C4-2B (cell line): Measurements from ENCODE around the gene GALK2.

ENCODE experiments used
- H3K27ac ChIP-seq: fragments of 450-650 bp; 2 replicates; pipeline ENCODE4 v1.5.1; 2017
- CTCF ChIP-seq: fragments of 450-650 bp; conservative IDR thresholded peaks from 2 replicates; pipeline ENCODE4 v1.5.1; 2017; ENCODE audit warnings: mild to moderate bottlenecking
- ZFX ChIP-seq: fragments of 450-650 bp; IDR thresholded peaks from 2 replicates; pipeline ENCODE4 v1.6.1; 2017

Gene GALK2

GRCh38 chr15:49227602-49228001, 57.6 kb downstream of the GALK2 start:
- TF ChIP-seq ZFX (no peak), CTCF (no peak)
- no peak overlapping the region for H3K27ac ChIP-seq

- H3K27ac ChIP-seq = no peak overlapping the region
- TF ChIP-seq ZFX (no peak), CTCF (no peak)
Observed at GRCh38 chr15:49229922-49230321, 59.9 kb downstream of the GALK2 start.

GRCh38 chr15:49232236-49232806, 62.3 kb downstream of the GALK2 start:
- TF ChIP-seq ZFX = no peak
- H3K27ac ChIP-seq = no peak overlapping the region

GRCh38 chr15:49235446-49236124, 65.5 kb downstream of the GALK2 start:
- H3K27ac ChIP-seq = no peak overlapping the region
- TF ChIP-seq CTCF (peak; percentile 82), ZFX (no peak)

- no peak for TF ChIP-seq ZFX
- TF ChIP-seq CTCF = no peak
- no peak overlapping the region for H3K27ac ChIP-seq
Observed at GRCh38 chr15:49236869-49237268, 66.8 kb downstream of the GALK2 start.

- no peak overlapping the region for H3K27ac ChIP-seq
- no peak for TF ChIP-seq CTCF
Observed at GRCh38 chr15:49238342-49238741, 68.3 kb downstream of the GALK2 start.

GRCh38 chr15:49239105-49239504, 69.1 kb downstream of the GALK2 start:
- H3K27ac ChIP-seq = no peak overlapping the region
- TF ChIP-seq ZFX (no peak), CTCF (no peak)

- no peak overlapping the region for H3K27ac ChIP-seq
- TF ChIP-seq CTCF (no peak), ZFX (no peak)
Observed at GRCh38 chr15:49242820-49243219, 72.8 kb downstream of the GALK2 start.
